Measurements from ENCODE around the gene ZGPAT.

ZGPAT gene

DNA sequence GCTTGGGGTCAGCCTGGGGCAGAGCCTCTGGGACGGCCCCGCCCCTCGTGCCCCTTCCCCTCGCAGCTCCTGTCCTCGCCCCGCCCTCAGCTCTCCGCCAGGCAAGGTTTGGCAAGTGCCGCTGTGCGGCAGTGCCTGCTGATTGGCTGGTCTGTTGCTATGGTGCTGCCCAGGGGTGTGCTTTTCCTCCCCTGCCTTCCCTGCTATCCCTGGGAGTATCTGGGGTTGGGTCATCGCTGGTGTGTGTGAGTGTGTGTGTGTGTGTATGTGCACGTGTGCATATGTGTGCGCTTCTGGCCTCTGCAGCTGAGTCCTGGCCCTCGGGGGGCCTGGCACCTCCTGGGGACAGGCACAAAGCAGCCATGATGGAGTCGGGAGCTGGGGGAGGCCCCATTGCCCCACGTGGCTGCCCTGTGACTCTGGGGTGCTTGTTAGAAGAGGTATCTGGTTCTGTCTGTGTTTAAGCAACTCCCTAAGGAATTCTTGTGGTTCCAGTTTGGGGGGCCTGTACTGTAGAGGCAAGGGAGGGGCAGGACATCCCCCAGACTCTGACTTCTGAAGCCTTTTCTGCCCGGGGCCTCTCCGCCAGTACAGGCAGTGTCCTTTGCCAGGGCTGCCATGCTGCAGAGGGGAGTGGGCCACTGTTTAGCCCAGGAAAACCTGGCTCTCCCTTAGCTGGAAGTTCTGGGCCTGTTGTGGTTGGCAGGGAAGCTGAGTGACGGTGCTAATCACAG is 42.8 kb upstream of the ZGPAT start:
- no peak overlapping the region for H2AFZ ChIP-seq (ENCODE audit: low read length)
- H3K9ac ChIP-seq (ENCODE audit: low read depth, low read length, poor library complexity, severe bottlenecking) = no peak overlapping the region
- TF ChIP-seq EZH2phosphoT487 (IDR thresholded peaks at IDR 0.05; ENCODE audit: borderline replicate concordance) = no peak
- TF ChIP-seq, protein P1, sequence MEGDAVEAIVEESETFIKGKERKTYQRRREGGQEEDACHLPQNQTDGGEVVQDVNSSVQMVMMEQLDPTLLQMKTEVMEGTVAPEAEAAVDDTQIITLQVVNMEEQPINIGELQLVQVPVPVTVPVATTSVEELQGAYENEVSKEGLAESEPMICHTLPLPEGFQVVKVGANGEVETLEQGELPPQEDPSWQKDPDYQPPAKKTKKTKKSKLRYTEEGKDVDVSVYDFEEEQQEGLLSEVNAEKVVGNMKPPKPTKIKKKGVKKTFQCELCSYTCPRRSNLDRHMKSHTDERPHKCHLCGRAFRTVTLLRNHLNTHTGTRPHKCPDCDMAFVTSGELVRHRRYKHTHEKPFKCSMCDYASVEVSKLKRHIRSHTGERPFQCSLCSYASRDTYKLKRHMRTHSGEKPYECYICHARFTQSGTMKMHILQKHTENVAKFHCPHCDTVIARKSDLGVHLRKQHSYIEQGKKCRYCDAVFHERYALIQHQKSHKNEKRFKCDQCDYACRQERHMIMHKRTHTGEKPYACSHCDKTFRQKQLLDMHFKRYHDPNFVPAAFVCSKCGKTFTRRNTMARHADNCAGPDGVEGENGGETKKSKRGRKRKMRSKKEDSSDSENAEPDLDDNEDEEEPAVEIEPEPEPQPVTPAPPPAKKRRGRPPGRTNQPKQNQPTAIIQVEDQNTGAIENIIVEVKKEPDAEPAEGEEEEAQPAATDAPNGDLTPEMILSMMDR (conservative IDR thresholded peaks at IDR 0.05; ENCODE audit: low read length) = no peak
- H3K4me2 ChIP-seq (ENCODE audit: low read depth, low read length, poor library complexity, severe bottlenecking) = no peak overlapping the region
- no peak overlapping the region for H3K4me3 ChIP-seq (ENCODE audit: low read length, poor library complexity, severe bottlenecking)
- no peaks in the 10 kb centered on the region for H4K20me1 ChIP-seq (ENCODE audit: insufficient read depth, low read length, poor library complexity, severe bottlenecking)
- H3K36me3 ChIP-seq (ENCODE audit: insufficient read depth, low read length) = peaks cover 26% of the 10 kb centered on the region; the same call in 1 of the 2 replicates
- no peaks in the 10 kb centered on the region for H3K27me3 ChIP-seq (ENCODE audit: insufficient read depth, low read length, poor library complexity, severe bottlenecking)
- no peaks in the 10 kb centered on the region for H3F3A ChIP-seq (ENCODE audit: low read depth)
- H3K9me3 ChIP-seq (ENCODE audit: insufficient read depth, low read depth, low read length) = no peaks in the 10 kb centered on the region
- peaks cover 12% of the 10 kb centered on the region; the same call in 1 of the 2 replicates for H3K79me2 ChIP-seq (ENCODE audit: insufficient read depth, low read length)
- no peaks in the 10 kb centered on the region for H3K4me1 ChIP-seq (ENCODE audit: insufficient read depth, low read length, poor library complexity, severe bottlenecking)
- no peaks in the 10 kb centered on the region for H3K9me2 ChIP-seq (replicated peaks; ENCODE audit: low read depth, low read length)

DNA sequence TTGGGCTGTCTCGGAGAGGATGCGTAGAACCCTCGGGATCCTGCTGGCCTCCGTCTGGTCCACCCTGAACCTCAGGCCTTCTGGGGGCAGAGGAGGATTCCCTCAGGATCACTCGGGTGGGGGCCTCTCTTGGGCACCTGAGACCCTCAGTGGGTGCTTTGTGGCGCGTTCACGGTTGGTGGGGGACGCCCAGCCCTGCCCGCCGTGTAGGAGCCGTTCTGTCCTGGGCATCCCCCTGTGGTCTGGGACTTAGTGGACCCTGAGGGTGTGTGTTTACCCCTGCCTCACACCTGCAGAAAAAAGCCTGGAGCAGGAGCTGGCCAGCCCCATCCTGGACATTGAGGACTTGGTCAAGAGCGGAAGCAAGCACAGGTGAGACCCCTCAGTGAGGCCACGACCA is 42.1 kb upstream of the ZGPAT start:
- peaks cover 26% of the 10 kb centered on the region; the same call in 1 of the 2 replicates for H3K36me3 ChIP-seq (ENCODE audit: insufficient read depth, low read length)
- H3K4me2 ChIP-seq (ENCODE audit: low read depth, low read length, poor library complexity, severe bottlenecking) = no peak overlapping the region
- H3K27me3 ChIP-seq (ENCODE audit: insufficient read depth, low read length, poor library complexity, severe bottlenecking) = no peaks in the 10 kb centered on the region
- no peaks in the 10 kb centered on the region for H3K9me3 ChIP-seq (ENCODE audit: insufficient read depth, low read depth, low read length)
- H3K9me2 ChIP-seq (replicated peaks; ENCODE audit: low read depth, low read length) = no peaks in the 10 kb centered on the region
- no peaks in the 10 kb centered on the region for H3F3A ChIP-seq (ENCODE audit: low read depth)
- no peak overlapping the region for H3K9ac ChIP-seq (ENCODE audit: low read depth, low read length, poor library complexity, severe bottlenecking)
- H3K79me2 ChIP-seq (ENCODE audit: insufficient read depth, low read length) = peaks cover 12% of the 10 kb centered on the region; the same call in 1 of the 2 replicates
- H2AFZ ChIP-seq (ENCODE audit: low read length) = no peak overlapping the region
- no peak for TF ChIP-seq EZH2phosphoT487 (IDR thresholded peaks at IDR 0.05; ENCODE audit: borderline replicate concordance)
- TF ChIP-seq, protein P1 (conservative IDR thresholded peaks at IDR 0.05; ENCODE audit: low read length) = no peak
- no peaks in the 10 kb centered on the region for H3K4me1 ChIP-seq (ENCODE audit: insufficient read depth, low read length, poor library complexity, severe bottlenecking)
- H3K4me3 ChIP-seq (ENCODE audit: low read length, poor library complexity, severe bottlenecking) = no peak overlapping the region
- H4K20me1 ChIP-seq (ENCODE audit: insufficient read depth, low read length, poor library complexity, severe bottlenecking) = no peaks in the 10 kb centered on the region

DNA sequence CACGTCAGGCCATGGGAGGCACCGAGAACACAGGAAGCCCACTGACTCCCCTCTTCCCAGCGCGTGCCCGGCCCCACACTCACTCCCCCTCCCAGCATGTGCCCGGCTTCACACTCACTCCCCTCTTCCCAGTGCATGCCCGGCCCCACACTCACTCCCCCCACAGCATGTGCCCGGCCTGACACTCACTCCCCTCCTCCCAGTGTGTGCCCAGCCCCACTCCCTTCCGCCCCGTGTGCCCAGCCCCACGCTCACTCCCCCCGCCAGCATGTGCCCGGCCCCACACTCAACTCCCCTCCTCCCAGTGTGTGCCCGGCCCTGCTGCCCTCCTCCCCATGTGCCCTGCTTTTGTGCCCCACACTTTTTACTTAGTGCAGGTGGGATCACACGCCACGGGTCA is 40.0 kb upstream of the ZGPAT start:
- Histone ChIP-seq H3K4me2 (ENCODE audit: low read depth, low read length, poor library complexity, severe bottlenecking) (no peak overlapping the region), H2AFZ (ENCODE audit: low read length) (no peak overlapping the region), H3F3A (ENCODE audit: low read depth) (no peaks in the 10 kb centered on the region), H3K27me3 (ENCODE audit: insufficient read depth, low read length, poor library complexity, severe bottlenecking) (no peaks in the 10 kb centered on the region), H3K9me3 (ENCODE audit: insufficient read depth, low read depth, low read length) (no peaks in the 10 kb centered on the region), H4K20me1 (ENCODE audit: insufficient read depth, low read length, poor library complexity, severe bottlenecking) (no peaks in the 10 kb centered on the region), H3K9me2 (replicated peaks; ENCODE audit: low read depth, low read length) (no peaks in the 10 kb centered on the region), H3K79me2 (ENCODE audit: insufficient read depth, low read length) (0 out of 2 replicates have a peak, but pooled peaks cover 1% of the 10 kb centered on the region), H3K4me3 (ENCODE audit: low read length, poor library complexity, severe bottlenecking) (no peak overlapping the region), H3K4me1 (ENCODE audit: insufficient read depth, low read length, poor library complexity, severe bottlenecking) (no peaks in the 10 kb centered on the region), H3K9ac (ENCODE audit: low read depth, low read length, poor library complexity, severe bottlenecking) (no peak overlapping the region), H3K36me3 (ENCODE audit: insufficient read depth, low read length) (peaks cover 26% of the 10 kb centered on the region; the same call in 1 of the 2 replicates)
- TF ChIP-seq, protein P1 (conservative IDR thresholded peaks at IDR 0.05; ENCODE audit: low read length) = no peak
- TF ChIP-seq EZH2phosphoT487 (IDR thresholded peaks at IDR 0.05; ENCODE audit: borderline replicate concordance) = no peak
